HG03196 (cell line): ENCODE measurements around the gene RGL3.
"Not testable (repeated sequence)": the region's sequence is repeated elsewhere in the genome, so short reads cannot be mapped to it uniquely, and the experiment has no call there.

ENCODE experiments used
- ATAC-seq: cut with Tn5 transposase; IDR thresholded peaks from one replicate; pipeline ENCODE4 v1.9.1; 2021; ENCODE audit not compliant: unreplicated experiment

Gene RGL3

DNA sequence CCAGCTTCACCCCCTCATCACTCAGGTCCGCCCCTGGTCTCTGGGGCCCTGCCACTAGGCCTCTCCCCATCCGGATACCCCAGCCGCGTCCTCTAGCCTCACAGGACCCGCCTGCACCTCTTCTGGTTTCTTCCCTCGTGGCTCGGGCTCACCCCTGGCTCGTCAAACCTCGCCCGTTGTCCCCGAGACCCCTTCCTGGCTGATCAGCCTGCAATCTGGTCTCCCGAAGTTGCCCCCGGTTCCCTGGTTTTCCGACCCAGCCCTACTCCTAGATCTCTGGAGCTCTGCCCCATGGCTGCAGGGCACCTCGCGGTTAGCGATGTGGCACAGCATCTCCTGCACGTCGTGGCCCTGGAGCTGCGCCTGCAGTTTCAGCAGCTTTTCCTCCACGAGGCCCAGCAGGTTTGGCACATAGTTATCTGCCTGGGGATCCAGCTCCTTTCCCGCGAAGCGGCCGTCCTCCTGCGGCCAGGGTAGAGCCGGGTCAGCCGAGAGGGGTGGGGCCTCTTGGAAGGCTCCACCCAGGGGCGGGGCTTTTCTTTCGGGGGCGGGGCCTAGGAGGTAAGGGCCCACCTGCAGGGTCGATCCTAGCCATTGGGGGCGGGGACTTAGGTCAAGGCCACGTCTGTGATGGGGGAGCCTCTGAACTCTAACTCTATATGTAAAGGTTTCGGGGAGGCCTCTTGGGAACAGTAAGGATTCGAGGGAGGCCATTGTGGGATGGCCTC lies 2.4 kb upstream of the RGL3 start:
- ATAC-seq: peak; percentile 26

DNA sequence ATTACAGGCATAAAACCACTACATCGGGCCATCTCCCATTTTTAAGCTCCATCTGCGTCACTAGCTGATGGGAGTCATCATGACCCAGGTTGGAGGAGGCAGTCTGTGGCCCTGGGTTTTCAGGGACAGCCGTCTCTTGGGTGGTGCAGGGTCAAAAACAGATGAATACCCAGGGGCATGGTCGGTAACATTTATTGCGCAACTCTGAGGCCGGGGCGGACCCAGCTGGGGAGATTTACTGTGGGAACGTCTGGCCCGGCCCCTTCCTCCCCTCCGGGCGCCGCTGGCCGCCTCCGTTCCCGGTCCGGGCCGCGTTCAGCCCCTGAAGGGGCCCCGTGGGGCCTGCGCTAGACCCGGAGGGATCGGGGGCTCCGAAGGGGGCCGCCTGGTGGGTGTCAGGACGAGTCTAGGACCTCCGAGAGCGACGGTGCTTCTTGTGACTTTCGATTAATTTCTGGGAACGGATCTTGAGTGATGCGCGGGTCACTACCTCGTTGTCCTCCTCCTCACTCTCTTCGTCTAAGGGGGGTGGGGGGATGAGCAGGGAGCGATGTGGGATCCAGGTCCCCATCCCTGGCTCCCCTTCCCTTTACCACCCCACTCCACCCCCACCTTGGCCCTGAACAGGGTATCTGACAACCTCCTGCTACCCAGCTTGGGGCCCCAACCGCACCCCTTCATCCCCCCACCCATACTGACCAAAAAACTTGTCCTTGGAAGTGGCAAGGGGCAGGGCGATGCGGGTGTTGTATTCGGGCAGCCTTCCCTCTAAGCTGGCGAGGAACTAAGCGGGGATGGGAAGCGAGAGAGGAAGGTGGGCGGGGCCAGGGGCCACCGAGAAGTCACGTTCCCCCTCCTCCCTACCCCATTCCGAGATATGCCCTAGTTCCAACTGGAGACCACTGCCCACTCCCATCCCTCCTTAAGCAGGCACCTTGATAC lies 1.6 kb upstream of the RGL3 start:
- peak; percentile 10 for ATAC-seq

- no peak for ATAC-seq
Observed at GRCh38 chr19:11418094-11418548, 993 bp downstream of the RGL3 start.

DNA sequence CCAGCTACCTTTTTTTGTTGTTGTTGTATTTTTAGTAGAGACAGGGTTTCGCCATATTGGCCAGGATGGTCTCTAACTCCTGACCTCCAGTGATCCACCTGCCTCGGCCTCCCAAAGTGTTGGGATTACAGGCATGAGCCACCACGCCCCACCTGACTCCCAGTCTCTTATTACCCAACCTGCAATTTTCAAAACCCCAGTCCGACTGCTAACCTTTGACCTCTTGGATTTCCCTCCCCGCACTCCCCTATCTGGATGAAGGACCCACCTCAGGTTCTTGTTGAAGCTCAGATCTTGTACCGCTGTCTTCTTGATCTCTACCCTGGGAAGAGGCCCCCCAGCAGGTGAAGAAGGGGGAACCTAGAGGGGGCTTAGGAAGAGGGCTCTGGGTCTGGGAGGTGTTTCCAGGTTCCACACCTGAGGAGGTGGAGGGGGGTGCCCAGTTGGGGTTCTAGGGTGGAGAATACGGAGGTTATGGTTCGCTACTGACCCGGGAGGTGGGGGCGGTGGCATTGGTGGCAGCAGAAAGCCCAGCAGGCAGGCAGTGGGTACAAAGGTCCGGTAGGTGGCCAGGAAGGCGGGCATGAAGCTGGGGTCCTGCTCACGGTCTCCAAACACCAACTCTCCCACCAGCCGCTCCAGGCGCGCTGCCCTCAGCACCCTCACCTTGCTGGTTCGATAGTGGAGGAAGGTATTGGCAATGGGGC lies 2.6 kb downstream of the RGL3 start:
- ATAC-seq: no peak

GRCh38 chr19:11414544-11414943 lies 4.6 kb downstream of the RGL3 start:
- no peak for ATAC-seq

GRCh38 chr19:11410682-11411081 lies 8.4 kb downstream of the RGL3 start:
- no peak for ATAC-seq

DNA sequence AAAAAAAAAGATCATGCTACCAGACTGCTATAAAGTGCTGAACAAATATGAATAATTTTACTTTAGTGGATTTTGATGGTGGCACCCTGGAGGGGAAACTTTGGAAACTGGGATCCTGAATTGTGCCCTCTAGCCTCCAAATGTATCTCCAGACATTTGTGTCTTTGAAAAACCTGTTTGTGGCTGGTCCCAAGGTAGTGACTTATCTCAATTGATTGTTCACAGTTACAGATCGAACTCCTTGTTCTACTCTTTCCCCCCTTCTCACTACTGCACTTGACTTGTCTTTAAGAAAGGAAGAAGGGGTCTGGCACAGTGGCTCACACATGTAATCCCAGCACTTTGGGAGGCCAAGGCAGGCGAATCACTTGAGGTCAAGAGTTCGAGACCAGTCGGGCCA lies 10.5 kb downstream of the RGL3 start:
- ATAC-seq: no peak

GRCh38 chr19:11406703-11407236 lies 12.3 kb downstream of the RGL3 start:
- not testable (repeated sequence) for ATAC-seq

DNA sequence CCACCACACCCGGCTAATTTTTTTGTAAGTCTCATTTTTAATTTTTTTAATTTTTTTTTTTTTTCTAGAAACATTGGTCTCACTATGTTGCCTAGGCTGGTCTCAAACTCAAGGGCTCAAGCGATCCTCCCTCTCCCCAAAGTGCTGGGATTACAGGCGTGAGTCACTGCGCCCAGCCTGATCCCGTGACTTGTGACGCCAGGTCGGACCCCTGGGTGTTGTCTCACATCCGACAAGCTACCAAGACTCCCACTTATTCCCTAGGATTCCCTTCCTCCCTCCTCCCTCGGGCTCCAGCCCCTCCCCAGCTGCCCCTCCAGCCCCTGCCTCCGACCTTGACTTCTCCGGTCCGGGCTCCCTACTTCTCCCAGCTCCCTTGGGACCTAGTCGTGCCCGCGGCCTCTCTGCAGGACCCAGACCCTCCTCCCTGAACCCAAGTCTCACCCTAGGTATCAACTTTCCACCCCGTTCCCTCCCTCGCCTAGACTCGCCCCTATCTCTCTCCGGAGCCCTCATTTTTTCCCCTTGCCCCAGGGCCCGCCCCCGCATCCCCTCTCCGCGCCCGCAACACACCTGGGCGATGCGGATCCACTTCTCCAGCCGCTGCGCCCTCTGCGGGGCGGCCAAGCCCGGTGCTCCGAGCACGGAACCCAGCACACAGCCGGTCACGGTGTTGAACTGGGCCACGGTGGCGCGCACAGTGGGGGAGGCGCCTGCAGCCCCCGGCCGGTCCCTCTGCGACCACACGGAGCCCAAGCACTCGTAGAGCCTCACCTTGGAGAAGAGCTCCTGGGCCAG lies 13.1 kb downstream of the RGL3 start:
- no peak for ATAC-seq

DNA sequence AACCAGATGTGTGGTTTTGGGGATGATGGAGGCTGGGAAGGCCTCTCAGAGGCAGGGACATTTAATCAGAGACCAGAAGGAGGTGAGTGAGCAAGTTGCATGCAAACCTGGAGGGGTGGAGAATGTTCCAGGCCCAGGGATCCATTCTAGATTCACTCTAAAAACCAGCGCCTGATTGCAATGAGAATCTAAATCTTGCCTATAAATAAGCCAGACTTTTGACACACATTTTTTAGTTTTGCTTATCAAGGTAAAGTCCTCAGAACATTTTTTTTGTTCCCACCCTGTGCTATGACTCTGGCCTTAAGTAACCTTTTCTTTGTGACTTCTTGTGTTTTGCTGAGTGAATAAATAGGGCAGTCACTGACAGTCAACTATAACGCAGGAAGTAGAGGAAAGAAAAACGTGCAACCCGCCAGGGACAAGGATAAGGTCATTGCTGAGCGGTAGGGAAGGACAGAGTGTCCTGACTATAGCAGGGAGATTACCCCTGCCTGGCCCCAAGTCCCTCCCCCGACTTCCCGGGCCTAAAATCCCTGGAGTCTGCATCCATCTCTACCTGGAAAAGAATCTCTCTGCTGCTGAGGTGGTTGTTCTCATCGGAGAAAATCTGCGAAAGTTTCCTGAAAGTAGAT lies 14.4 kb downstream of the RGL3 start:
- ATAC-seq: no peak

DNA sequence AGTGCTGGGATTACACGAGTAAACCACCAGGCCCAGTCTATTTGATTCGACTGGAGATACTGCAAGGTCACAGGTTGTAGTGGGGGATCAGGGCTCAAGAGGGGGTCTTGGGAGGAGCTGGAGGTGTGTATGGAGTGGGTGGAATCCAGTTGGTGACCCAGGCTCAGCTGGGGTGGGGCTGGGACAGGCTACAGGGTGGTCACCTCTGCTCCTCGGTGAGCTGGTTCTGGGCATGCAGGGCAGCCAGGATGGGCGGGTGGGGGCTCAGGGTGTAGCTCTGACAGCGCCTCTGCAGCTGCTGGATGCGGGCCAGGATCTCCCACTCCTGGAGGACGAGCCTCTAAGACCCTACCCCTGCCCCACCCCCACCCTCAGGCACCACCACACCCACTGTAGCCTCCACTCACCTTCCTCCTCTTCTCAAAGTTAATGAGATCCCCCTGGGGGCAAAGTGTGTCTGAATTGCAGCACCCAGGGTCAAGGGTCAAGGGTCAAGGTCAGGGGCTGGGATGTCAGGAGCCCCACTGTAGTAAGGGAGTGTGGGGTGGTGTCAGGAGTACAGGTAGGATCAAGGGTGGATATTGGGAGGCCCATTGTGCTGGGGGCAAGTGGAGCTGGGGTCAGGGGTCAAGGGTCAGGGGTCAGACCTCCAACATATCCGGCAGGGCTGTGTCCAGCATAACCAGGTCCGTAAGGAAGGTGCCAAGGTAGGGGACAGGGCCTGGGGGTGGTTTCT lies 17.1 kb downstream of the RGL3 start:
- no peak for ATAC-seq

- no peak for ATAC-seq
Observed at GRCh38 chr19:11400798-11401197, 18.3 kb downstream of the RGL3 start.

- no peak for ATAC-seq
Observed at GRCh38 chr19:11399667-11400066, 19.4 kb downstream of the RGL3 start.

DNA sequence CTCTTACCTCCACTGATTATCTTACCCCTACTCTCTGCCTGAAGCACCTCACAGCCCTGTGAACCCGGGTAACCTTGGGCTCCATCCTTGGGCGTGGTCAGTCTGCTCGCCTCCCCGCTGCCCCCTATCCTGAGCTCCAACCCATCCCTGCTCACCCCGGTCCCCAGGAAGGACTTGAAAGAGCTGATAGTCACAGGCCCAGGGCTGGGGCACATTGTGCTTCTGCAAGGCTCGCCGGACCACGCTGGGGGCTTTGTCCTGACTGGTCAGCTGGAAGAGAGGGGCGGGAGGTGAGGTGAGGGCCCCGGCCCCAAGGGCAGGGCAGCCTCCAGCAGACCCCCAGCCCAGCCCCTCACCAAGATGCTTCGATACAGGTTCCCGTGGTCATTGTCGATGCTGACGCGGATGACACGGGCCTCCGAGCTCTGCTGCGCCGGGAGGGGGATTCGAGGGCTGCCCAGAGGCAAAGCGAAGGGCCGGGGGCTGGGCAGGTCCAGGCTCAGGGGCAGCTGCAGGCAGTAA lies 22.0 kb downstream of the RGL3 start:
- no peak for ATAC-seq

DNA sequence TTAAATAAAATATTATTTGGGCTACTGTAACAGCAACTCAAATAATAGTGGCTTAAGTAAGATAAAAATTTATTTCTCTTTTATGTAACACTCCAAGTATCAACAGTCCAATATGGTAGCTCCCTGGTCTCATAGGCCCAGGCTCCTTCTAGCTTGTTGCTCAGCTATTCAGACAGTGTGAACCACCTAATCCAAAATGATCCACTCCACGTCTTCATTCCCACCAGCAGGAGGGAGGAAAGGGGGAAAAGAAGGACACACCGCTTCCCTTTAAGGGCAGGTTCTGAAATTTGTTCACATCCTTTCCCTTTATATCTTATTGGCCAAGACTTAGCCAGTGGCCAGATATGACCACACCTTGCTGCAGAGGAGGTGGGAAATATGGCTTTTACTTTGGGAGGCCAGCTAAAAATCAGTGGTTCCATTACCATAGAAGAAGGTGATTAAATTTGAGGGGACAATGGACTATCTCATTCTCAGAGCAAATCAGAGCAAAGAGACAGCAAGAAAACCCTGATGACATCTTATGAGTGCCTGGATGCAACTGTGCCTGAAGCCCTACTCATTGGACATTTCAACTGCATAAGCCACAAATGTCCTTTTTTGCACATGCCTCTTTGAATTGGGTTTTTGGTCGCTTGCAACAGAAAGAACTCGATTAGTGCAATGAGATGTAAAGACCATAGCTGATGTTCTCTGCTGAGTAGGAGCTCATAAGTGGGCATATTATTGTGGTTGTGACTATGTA lies 28.0 kb downstream of the RGL3 start:
- no peak for ATAC-seq

- no peak for ATAC-seq
Observed at GRCh38 chr19:11390359-11390758, 28.8 kb downstream of the RGL3 start.

DNA sequence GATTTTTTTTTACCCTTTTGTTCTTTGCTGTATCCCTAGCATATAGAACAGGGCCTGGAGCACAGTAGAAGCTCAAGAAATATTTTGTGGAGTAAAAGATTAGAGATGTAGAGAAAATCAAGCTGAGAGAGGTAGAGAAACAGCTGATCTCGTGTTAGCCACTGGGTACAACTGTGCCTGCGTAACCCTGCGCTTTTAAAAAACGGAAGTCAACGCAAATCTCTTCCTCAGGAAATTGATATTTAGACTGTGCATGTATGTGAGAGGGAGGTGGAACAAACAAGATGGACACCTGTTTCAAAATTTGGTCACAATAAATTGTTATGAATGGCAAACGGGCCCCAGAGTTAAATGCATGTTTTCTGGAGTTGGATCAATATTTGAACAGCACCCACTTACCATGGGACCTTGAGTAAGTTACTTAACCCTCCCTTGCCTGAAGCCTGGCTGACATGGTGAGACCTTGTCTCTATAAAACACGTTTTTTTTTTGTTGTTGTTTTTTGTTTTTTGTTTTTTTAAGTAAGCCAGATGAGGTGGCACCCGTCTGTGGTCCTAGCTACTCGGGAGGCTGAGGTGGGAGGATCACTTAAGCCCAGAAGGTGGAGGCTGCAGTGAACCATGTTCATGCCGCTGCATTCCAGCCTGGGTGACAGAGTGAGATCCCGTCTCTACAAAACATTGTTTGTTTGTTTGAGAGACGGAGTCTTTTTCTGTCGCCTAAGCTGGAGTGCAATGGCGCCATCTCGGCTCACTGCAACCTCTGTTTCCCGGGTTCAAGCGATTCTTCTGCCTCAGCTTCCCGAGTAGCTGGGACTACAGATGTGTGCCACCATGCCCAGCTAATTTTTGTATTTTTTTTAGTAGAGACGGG lies 31.7 kb downstream of the RGL3 start:
- ATAC-seq: no peak
